ENCODE results near the gene ACOT4.
"Not testable (repeated sequence)": the region's sequence is repeated elsewhere in the genome, so short reads cannot be mapped to it uniquely, and the experiment has no call there.

ACOT4 gene

GRCh38 chr14:73630009-73630780 lies 38.5 kb downstream of the ACOT4 start:
- DNase-seq (ENCODE audit: low read depth in 2 of 3, low spot score in 1 of 3) = no peak

GRCh38 chr14:73633116-73634010 lies 41.7 kb downstream of the ACOT4 start:
- peak; percentile 34 to 63 (median 40) for DNase-seq (ENCODE audit: low read depth in 2 of 3, low spot score in 1 of 3)

GRCh38 chr14:73634011-73634833 lies 42.5 kb downstream of the ACOT4 start:
- no peak for DNase-seq (ENCODE audit: low read depth in 2 of 3, low spot score in 1 of 3)

GRCh38 chr14:73636355-73636754 lies 44.7 kb downstream of the ACOT4 start:
- not testable (repeated sequence) for DNase-seq (ENCODE audit: low read depth in 2 of 3, low spot score in 1 of 3)

- no peak for DNase-seq (ENCODE audit: low read depth in 2 of 3, low spot score in 1 of 3)
These were observed 46.2 kb downstream of the ACOT4 start for GRCh38 chr14:73637830-73638229.

GRCh38 chr14:73640796-73641365 lies 49.2 kb downstream of the ACOT4 start:
- DNase-seq (ENCODE audit: low read depth in 2 of 3, low spot score in 1 of 3) = no peak

GRCh38 chr14:73644531-73645247 lies 53.0 kb downstream of the ACOT4 start, which contains the start of gene DNAL1:
DNAL1 (plus strand) TSS chr14:73644986; CDS start chr14:73645040, 54 bp downstream.
- DNase-seq (ENCODE audit: low read depth in 2 of 3, low spot score in 1 of 3) = peak; percentile 79 to 91 (median 84)

GRCh38 chr14:73645248-73645610 lies 53.6 kb downstream of the ACOT4 start:
- no peak for DNase-seq (ENCODE audit: low read depth in 2 of 3, low spot score in 1 of 3)

Data from stimulated activated CD4-positive, alpha-beta T cell treated with anti-CD3 and anti-CD28 coated beads, Interleukin-12 subunit alpha, Interleukin-12 subunit beta, amount 100 ng/mL, for 48 hours (primary cell).